ENCODE results near the gene ZP1. TPM values are rescaled to one million over a fixed set of nuclear protein-coding genes. Genes with fewer than 3 reads are reported as not detected.

The ZP1 gene
- total and polyA plus RNA-seq, 2 of the 4 experiments (the other 2 are of a cell fraction), result 0.18 to 1.6 TPM

- DNase-seq (no peak), ATAC-seq (ENCODE audit: low read depth) (no peak)
- no TSS peak for BruUV-seq (replicated peaks)
- Histone ChIP-seq H3K4ac (ENCODE audit: low read depth, low read length) (no peak overlapping the region), H2BK20ac (ENCODE audit: low read depth, low read length) (no peak overlapping the region), H4K8ac (ENCODE audit: low read depth in 2 of 2, low read length in 2 of 2) (no peak overlapping the region), H4K20me1 (ENCODE audit: insufficient read depth, low read length) (peaks cover 24% of the 10 kb centered on the region), H2AFZ (replicated peaks; ENCODE audit: low read length, poor library complexity) (no peak overlapping the region), H3K4me2 (ENCODE audit: low read depth, low read length) (no peak overlapping the region), H2BK5ac (ENCODE audit: low read depth, low read length, poor library complexity, severe bottlenecking) (no peak overlapping the region), H3K23ac (ENCODE audit: low read depth, low read length) (no peak overlapping the region), H4K91ac (ENCODE audit: insufficient read depth, low read depth, low read length) (no peak overlapping the region), H3K27ac (ENCODE audit: insufficient read depth, low read length) (no peak overlapping the region), H3K18ac (ENCODE audit: low read depth, low read length) (no peak overlapping the region), H2AK5ac (ENCODE audit: low read depth, low read length) (no peak overlapping the region), H4K5ac (ENCODE audit: low read depth, low read length) (no peak overlapping the region), H3K4me3 (ENCODE audit: insufficient read depth, low read depth, low read length) (no peak overlapping the region), H3K36me3 (ENCODE audit: control insufficient read depth, insufficient read depth, low read length) (peaks cover 29% of the 10 kb centered on the region), H2BK15ac (ENCODE audit: low read depth, low read length) (no peak overlapping the region), H2AK9ac (replicated peaks; ENCODE audit: low read depth, low read length, poor library complexity) (no peak overlapping the region), H3K56ac (ENCODE audit: extremely low read depth, insufficient read depth, low read length) (no peak overlapping the region), H3K79me1 (ENCODE audit: low read depth in 1 of 2, low read length in 2 of 2) (peaks cover 16 to 56% of the 10 kb centered on the region in 2 experiments), H3K9me3 (ENCODE audit: control insufficient read depth, insufficient read depth, low read length) (no peaks in the 10 kb centered on the region), H3K9ac (ENCODE audit: low read depth, low read length) (no peak overlapping the region), H3K14ac (replicated peaks; ENCODE audit: low read depth, low read length) (no peak overlapping the region), H3K4me1 (ENCODE audit: control insufficient read depth, insufficient read depth, low read length) (peaks cover 17% of the 10 kb centered on the region), H2BK120ac (ENCODE audit: low read depth, low read length) (no peak overlapping the region), H3K27me3 (ENCODE audit: control insufficient read depth, insufficient read depth, low read length) (no peaks in the 10 kb centered on the region), H3K9me1 (ENCODE audit: insufficient read depth, low read length) (peaks cover 18% of the 10 kb centered on the region; the same call in 1 of the 2 replicates)
- CTCF ChIA-PET, result no interaction called here
- in situ Hi-C loops (cut with MboI; ENCODE audit: low sequenced_read_pairs) (loop anchor here (25.0 kb wide), 1 partner anchor 1336 kb away; no protein-coding TSS in a partner anchor), intact Hi-C loops (cut with micrococcal nuclease) (no loop called here), dilution Hi-C loops (cut with HindIII; ENCODE audit: low sequenced_read_pairs, unreplicated experiment) (no loop called here)
- no peak for TF ChIP-seq RCOR1 (IDR thresholded peaks at IDR 0.05; ENCODE audit: insufficient replicate concordance, low read length)
- TF ChIP-seq FOS (IDR thresholded peaks at IDR 0.05; ENCODE audit: low read depth, low read length), result no peak
- TF ChIP-seq MXI1 (IDR thresholded peaks at IDR 0.05; ENCODE audit: borderline replicate concordance, low read depth, low read length), result no peak
- POLR2A ChIA-PET (ENCODE audit: unreplicated experiment), result no interaction called here
- whole genome bisulfite sequencing, 2 experiments (ENCODE audit: extremely low coverage in 2 of 2, insufficient read length in 1 of 2), result no CpG with 5 or more reads among the region's 6 CpGs
Observed at GRCh38 chr11:60922906-60923305, 55.6 kb downstream of the ZP1 start.
